Vagina (tissue), 2 donors: ENCODE measurements around the gene CEACAM21.

ENCODE experiments used
- CTCF ChIP-seq, 3 experiments: fragments of 450-650 bp in 2 of 3; fragments of 200-600 bp in 1 of 3; sonication (generic) in 1 of 3; IDR thresholded peaks; one replicate each; pipeline ENCODE4 v1.5.1; 2017 to 2019; ENCODE audit warnings: antibody characterized with exemption in 3 of 3, mild to moderate bottlenecking in 2 of 3, moderate library complexity in 2 of 3
- POLR2A ChIP-seq, 2 donors: fragments of 450-650 bp; IDR thresholded peaks; one replicate each; pipeline ENCODE4 v1.6.1; 2017; ENCODE audit warnings: antibody characterized with exemption in 2 of 2, mild to moderate bottlenecking in 2 of 2, moderate library complexity in 2 of 2
- POLR2AphosphoS5 ChIP-seq, 2 donors: sonication (generic); formaldehyde crosslinking; IDR thresholded peaks; one replicate each; pipeline ENCODE4 v1.9.0; 2017; ENCODE audit warnings: antibody characterized with exemption in 2 of 2, mild to moderate bottlenecking in 2 of 2, low read depth in 1 of 2; ENCODE audit not compliant: insufficient read depth in 1 of 2

- no peak for TF ChIP-seq CTCF (IDR thresholded peaks at IDR 0.05)
- no peak for TF ChIP-seq POLR2A (IDR thresholded peaks at IDR 0.05)
- no peak for TF ChIP-seq POLR2AphosphoS5 (IDR thresholded peaks at IDR 0.05; ENCODE audit: insufficient read depth in 1 of 2, low read depth in 1 of 2)
Measured at GRCh38 chr19:41590936-41591335, 15.0 kb downstream of the CEACAM21 start.
